ENCODE measurements around the gene KIF4A. TPM values are rescaled to one million over a fixed set of nuclear protein-coding genes. Genes with fewer than 3 reads are reported as not detected.
A peak's percentile ranks its signal among the peaks of the same experiment; 100 is the strongest.

The KIF4A gene
- total RNA-seq, 2 donors from 2014 or later: not detected

DNA sequence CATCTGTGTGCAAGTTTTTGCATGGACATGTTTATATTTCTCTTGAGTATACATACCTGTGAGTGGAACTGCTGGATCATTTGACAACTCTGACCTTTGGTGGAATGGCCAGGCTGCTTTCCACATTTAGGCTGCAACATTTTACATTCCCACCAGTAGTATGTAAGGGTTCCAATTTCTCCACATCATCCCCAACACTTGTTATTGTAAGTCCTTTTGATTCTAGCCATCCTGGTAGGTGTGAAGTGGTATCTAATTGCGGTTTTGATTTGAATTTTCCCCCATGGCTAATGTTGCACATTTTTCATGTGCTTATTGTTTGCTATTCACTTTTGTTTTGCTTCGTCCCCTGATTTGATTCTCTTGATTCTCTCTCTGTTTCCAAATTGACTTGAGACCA is 171.1 kb downstream of the KIF4A start:
- Histone ChIP-seq H3K27me3 (no peaks in the 10 kb centered on the region), H3K4me3 (no peak overlapping the region), H3K36me3 (replicated peaks in 1 of 2; ENCODE audit: insufficient read depth in 1 of 2, low read depth in 2 of 2) (no peaks in the 10 kb centered on the region), H3K27ac (no peak overlapping the region), H3K4me1 (peaks cover 22% of the 10 kb centered on the region), H3K9me3 (no peaks in the 10 kb centered on the region)
- ATAC-seq (no peak), DNase-seq (no peak)
- no peak for TF ChIP-seq POLR2A (IDR thresholded peaks at IDR 0.05)
- no peak for TF ChIP-seq CTCF (IDR thresholded peaks at IDR 0.05)
- WGBS, 2 donors: 80 to 83% methylated on average over 2 of the region's 2 CpGs
- intact Hi-C loops (cut with DNase I): no loop called here

- Histone ChIP-seq H3K4me3 (no peak overlapping the region), H3K36me3 (replicated peaks in 1 of 2; ENCODE audit: insufficient read depth in 1 of 2, low read depth in 2 of 2) (no peaks in the 10 kb centered on the region), H3K27ac (no peak overlapping the region), H3K27me3 (no peaks in the 10 kb centered on the region), H3K9me3 (no peaks in the 10 kb centered on the region), H3K4me1 (peaks cover 27% of the 10 kb centered on the region)
- TF ChIP-seq CTCF (IDR thresholded peaks at IDR 0.05): no peak
- no peak for TF ChIP-seq POLR2A (IDR thresholded peaks at IDR 0.05)
- ATAC-seq: no peak
- DNase-seq: no peak
- intact Hi-C loops (cut with DNase I): no loop called here
Measured at GRCh38 chrX:70464051-70464450, 174.1 kb downstream of the KIF4A start.

DNA sequence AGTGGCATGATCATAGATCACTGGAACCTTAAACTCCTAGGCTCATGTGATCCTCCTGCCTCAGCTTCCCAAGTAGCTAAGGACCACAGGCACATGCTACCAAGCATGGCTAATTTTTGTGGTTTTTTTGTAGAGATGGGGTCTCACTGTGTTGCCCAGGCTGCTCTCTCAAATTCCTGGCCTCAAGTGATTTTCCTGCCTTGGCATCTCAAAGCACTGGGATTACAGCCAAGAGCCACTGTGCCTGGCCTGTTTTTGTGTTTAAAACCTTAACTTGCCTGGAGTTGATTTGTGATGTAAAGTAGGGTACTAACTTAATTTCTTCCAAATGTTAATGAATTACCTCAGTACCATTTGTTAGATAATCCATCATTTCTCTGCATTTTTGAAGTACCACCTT is 177.1 kb downstream of the KIF4A start:
- no peaks in the 10 kb centered on the region for H3K36me3 ChIP-seq (replicated peaks in 1 of 2; ENCODE audit: insufficient read depth in 1 of 2, low read depth in 2 of 2)
- ATAC-seq: no peak
- no peak overlapping the region for H3K27ac ChIP-seq
- peaks cover 27% of the 10 kb centered on the region for H3K4me1 ChIP-seq
- no peaks in the 10 kb centered on the region for H3K9me3 ChIP-seq
- H3K4me3 ChIP-seq: no peak overlapping the region
- DNase-seq: peak in 1 of 4 donors; percentile 29
- intact Hi-C loops (cut with DNase I): no loop called here
- H3K27me3 ChIP-seq: no peaks in the 10 kb centered on the region
- no peak for TF ChIP-seq POLR2A (IDR thresholded peaks at IDR 0.05)
- TF ChIP-seq CTCF (IDR thresholded peaks at IDR 0.05): no peak

DNA sequence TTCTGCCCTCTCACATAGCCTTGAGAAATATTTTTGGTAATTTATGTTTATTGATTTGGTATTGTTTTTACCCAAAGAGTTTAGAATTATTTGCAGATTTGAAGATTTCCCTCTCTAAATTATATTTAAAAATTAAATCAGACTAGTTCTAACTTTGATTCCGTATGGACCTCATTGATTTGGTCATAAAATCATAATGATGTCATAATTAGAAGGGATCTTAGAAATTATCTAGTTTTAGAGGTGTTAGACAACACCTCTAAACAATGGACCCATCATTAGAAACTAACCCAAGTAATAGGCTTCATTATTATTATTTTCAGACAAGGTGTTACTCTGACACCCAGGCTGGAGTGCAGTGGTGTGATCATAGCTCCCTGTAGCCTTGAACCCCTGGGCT is 178.8 kb downstream of the KIF4A start:
- Histone ChIP-seq H3K27ac (no peak overlapping the region), H3K4me3 (no peak overlapping the region), H3K36me3 (replicated peaks in 1 of 2; ENCODE audit: insufficient read depth in 1 of 2, low read depth in 2 of 2) (no peaks in the 10 kb centered on the region), H3K4me1 (peaks cover 17% of the 10 kb centered on the region), H3K9me3 (no peaks in the 10 kb centered on the region), H3K27me3 (no peaks in the 10 kb centered on the region)
- TF ChIP-seq POLR2A (IDR thresholded peaks at IDR 0.05) (no peak), CTCF (IDR thresholded peaks at IDR 0.05) (no peak)
- intact Hi-C loops (cut with DNase I): no loop called here
- WGBS, 2 donors: 90 to 96% methylated on average over 1 of the region's 1 CpG
- DNase-seq (no peak), ATAC-seq (no peak)

Small RNA genes lying within 50 kb of the gene (small RNA-seq; reads per million reads assigned to genes)
- not detected for gene RNA5SP507
- gene RNU4-81P: not detected
- gene RNY4P23: 0.47 reads per million, percentile 1 among the genes with 10 or more reads in this experiment

Other genes starting within 250 kb of the KIF4A start
- gene AWAT2, start 240.2 kb upstream of the KIF4A start, total RNA-seq: not detected
- not detected for gene OTUD6A, start 227.6 kb upstream of the KIF4A start, total RNA-seq
- 10 to 100 TPM; 39.9 to 64.1 TPM for gene IGBP1, start 156.7 kb upstream of the KIF4A start, total RNA-seq
- not detected for gene DGAT2L6, start 112.6 kb upstream of the KIF4A start, total RNA-seq
- gene AWAT1, start 55.4 kb upstream of the KIF4A start, total RNA-seq: not detected
- gene P2RY4, start 29.9 kb upstream of the KIF4A start, total RNA-seq: 1 to 10 TPM in 1 of 2 donors, not detected in 1; 1.3 TPM
- not detected for gene ARR3, start 21.8 kb upstream of the KIF4A start, total RNA-seq
- gene RAB41, start 7.9 kb upstream of the KIF4A start, total RNA-seq: not detected
- gene PDZD11, start 177 bp upstream of the KIF4A start, total RNA-seq: 10 to 100 TPM in 1 of 2 donors, 1 to 10 TPM in 1; 7.3 to 27.2 TPM
- under 1 TPM in 1 of 2 donors, not detected in 1; 0.26 TPM for gene GDPD2, start 133.2 kb downstream of the KIF4A start, total RNA-seq
- 10 to 100 TPM; 26.0 to 26.7 TPM for gene DLG3, start 154.7 kb downstream of the KIF4A start, total RNA-seq